Fibroblast of skin of right quadriceps (primary cell): Measurements from ENCODE around the gene CLNK.
"Not testable (repeated sequence)": the region's sequence is repeated elsewhere in the genome, so short reads cannot be mapped to it uniquely, and the experiment has no call there.

Experiments
- DNase-seq: peaks from one replicate; pipeline ENCODE4 v3.0.0-alpha.2; 2013

The CLNK gene

DNA sequence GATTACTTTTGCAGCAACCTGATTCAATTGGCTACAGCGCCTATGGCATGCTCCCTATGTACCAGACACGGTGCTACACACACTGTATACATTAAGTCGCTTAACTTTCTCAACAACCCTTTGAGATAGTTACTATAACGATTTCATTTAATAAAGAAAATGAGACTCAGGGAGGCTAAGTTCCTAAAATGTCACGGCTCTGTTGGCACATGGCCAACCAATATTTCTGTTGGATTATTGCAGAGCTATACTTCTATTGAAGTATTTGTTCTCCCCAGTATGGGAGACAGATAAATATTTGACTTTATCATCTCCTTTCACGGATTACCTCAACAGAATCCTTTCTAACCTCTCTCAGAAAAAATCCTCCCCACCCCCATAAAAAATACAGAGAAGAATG, 25.3 kb downstream of the CLNK start:
- DNase-seq, result no peak

DNA sequence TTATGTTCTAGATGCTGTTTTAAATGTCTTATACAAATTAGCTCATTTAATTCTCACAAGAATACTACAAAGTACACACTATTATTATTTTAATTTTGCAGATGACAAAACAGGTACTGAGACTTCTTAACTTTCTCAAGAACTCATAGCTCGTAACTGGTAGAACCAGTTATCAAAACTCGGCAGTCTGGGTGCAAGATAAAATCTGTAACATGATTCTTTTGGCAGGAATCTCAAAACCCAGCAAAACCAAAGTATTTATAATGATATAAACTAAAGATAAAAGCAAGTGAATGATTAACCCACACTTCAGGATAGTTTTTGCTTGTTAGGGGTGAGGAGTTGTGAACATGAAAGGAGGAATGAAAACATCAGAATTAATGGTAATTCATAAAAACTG, 27.6 kb downstream of the CLNK start:
- peak; percentile 19 for DNase-seq

- DNase-seq, result no peak
These were observed 28.1 kb downstream of the CLNK start for GRCh38 chr4:10656420-10656819.

DNA sequence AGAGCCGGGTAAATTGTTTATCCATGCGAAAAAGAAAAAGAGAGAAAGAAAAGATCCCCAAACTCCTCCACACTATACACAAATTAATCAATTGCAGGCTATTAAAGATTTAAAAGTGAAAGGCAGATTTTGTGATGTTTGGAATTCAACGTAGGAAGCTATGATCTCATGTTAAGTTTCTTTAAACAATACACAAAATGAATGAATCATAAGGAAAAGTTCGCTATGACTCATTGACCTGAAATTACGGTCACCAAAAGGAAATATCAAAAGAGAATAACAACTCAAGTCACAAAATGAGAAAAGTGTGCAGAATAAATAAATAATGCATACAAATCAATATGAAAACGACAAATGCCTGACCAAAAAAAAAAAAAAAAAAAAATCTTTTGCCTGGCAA, 28.6 kb downstream of the CLNK start:
- peak; percentile 65 for DNase-seq

DNA sequence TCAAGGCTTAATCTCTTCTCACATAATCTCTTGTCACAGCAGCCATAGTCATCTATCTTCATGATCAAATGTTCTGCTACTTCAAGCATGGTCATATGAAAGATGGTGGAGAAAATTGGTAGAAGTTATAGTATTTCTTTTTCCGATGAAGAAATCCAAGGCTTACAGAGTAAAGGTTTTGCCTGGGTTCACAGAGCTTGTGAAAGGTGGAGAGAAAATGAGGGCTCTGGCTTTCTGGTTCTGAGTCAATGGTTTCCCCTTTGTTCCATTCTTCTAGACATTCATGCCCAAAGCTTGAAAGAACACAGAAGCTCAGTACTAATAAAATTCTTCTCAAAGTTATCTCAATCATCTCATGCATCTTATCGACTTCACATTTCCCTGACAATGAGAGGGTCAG, 36.1 kb downstream of the CLNK start:
- DNase-seq, result no peak

DNA sequence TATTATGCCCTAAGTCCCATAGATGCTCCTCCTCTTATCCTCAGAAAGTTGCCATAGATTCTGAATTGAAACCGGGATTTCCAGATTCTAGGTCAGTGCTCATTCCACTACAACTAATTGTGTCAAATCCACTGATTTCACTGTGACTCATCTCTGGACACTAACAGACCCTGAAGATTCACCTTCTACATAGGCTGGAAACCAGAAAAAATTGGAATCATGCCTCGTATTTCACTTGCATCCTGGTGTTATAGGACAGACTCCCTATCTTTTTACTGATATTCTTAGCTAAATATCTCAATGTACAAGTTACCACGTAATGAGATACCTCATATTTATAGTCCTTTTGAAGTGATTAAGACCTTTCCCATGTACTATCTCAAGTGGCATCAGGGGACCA, 36.7 kb downstream of the CLNK start:
- DNase-seq, result no peak

DNA sequence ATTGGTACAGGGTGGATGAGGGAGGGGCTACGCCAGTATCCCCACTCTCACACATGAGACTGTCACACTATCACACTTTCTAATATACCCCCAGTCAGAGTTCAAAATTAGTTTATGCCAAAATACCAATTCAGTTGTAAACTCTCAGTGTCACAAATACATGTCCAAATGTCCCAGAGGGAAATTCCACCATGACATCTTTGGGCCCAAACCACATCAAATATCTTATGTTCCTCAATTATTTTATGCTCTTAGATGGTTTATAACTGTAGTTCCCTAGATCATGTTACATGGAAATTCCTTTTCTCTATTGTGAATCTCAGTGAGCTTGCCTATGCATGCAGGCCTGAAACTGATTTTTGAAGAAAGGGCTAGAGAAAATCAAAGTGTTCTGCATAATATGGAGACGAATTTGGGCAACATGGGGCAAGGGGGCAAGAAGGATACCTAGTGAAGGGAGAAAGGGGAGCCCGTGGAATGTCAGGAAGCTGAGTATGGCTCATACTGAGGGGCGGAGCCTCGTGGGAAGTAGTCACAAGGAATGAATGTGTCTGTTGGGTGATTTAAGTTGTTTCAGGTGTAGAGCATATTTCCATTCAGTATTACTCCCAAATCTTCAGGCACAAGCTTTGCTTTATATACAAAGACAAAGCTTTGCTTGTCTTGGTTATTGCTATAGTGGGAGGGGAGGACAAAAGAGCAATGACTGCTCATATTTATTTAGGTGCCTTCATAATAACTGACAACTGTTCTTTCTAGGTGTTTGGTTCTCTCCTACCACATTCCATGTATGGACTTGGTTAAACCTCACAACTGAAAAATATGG, 40.8 kb downstream of the CLNK start:
- DNase-seq, result no peak

DNA sequence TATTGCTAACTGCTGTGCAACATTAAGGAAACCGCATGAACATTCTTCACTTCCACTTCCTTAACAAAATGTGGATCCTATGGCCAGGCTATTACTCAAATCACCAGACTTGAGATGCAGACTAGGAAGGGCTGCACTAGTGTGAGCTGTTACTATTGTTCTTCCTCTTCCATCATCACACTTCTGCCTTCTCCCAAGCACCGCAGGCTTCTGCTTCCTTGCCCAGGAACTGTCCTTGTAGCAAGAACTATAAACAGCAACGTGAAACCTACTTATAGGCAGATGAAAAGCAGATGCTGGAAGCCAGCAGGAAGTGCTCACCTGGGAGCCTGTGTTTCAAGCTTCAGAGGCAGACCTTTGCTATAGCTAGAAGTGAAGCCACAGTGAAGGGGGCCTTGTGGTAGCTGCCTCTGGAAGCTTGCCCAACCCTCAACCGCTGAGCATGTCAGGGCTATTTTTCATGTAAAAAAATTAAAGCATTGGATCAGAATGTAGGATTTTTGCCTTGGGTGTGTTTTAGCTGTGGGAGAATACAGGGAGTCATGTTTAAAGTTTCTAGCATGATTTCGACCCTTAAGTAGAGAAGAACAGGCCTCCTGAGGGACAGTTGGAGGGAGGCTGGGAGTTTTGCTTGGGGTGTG, 43.9 kb downstream of the CLNK start:
- peak; percentile 66 for DNase-seq

DNA sequence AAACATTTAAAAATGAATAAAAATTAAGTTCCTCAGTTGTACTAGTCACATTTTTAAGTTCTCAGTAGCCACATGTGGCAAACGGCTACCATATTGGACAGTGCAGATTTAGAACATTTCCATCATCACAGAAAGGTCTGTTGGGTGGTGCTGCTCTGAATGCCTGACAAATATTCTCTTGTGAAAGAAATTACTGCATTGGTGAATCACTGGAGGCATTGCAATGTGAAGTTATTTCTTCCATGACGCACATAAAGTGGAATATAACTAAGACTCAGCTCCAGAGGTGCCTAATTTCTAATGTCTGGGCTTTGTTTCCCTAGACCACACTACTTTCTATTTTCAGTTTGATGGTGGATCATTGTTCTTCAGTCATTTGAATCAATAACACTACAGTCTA, 44.9 kb downstream of the CLNK start:
- peak; percentile 37 for DNase-seq

- peak; percentile 5 for DNase-seq
These were observed 45.5 kb downstream of the CLNK start for GRCh38 chr4:10639100-10639499.

- DNase-seq, result no peak
These were observed 49.5 kb downstream of the CLNK start for GRCh38 chr4:10635091-10635490.

GRCh38 chr4:10629394-10629793, 55.2 kb downstream of the CLNK start:
- DNase-seq, result no peak

DNA sequence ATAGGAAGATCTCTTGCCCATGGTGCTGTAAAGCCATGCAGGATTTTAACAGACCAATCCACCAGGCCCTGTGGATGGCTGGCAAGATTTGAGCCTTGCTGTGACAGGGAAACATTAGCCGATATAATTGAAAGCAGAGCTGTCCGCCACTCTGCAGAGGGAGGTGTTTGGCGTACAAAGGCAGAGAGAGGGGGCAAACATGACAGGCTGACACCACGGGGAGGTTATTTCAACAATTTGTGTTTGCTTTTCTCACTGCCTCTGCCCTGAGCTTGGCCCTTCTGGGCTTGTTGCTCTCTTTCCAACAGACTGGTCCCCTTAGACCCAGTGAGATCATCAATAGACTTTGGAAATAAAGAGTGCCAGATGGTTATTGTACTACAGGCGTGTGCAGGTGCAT, 59.4 kb downstream of the CLNK start:
- DNase-seq, result no peak

DNA sequence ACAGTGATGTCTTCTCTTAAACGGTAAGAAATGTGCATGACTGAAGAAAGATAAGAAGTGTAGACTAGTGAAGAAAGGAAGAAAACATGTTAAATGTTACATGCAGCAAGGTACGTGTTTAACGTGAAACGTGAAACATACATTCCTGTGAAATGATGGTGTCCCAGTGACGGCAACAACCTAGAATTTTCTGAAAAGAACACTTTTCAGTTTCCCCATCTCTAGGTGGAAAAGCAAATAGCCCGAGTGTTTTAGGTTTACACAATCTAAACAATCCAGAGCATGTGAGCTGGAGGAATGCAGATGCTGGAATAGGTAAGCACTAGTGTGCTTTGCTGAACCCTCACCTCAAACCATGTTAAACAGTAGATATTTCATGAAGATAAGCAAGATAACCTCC, 60.7 kb downstream of the CLNK start:
- DNase-seq, result no peak

GRCh38 chr4:10623241-10623640, 61.3 kb downstream of the CLNK start:
- peak; percentile 51 for DNase-seq

- DNase-seq, result no peak
These were observed 61.8 kb downstream of the CLNK start for GRCh38 chr4:10622728-10623127.

DNA sequence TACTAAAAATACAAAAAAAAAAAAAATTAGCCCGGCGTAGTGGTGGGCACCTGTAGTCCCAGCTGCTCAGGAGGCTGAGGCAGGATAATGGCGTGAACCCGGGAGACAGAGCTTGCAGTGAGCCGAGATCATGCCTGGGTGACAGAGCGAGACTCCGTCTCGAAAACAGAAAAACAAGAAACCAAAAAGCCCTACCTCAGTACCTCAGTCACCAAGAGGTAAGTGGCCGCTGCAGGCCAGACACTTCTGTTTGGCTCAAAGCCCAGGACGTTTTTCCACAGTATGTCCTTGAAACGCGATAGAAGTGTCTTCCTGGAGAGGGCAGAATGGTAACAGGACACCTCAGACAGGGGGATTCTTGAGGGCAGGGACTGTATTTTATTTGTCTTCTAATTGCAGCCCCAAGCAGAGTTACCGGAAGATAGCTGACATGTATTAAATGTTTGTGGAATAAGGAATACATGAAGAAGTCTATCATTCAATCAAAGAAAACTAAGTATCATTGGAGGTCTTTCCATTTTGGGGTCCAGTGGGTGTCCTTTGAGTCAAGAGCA, 63.6 kb downstream of the CLNK start:
- no peak for DNase-seq

GRCh38 chr4:10619855-10620254, 64.7 kb downstream of the CLNK start:
- DNase-seq, result no peak

GRCh38 chr4:10619220-10619619, 65.3 kb downstream of the CLNK start:
- DNase-seq, result peak; percentile 66

GRCh38 chr4:10614926-10615325, 69.6 kb downstream of the CLNK start:
- not testable (repeated sequence) for DNase-seq

DNA sequence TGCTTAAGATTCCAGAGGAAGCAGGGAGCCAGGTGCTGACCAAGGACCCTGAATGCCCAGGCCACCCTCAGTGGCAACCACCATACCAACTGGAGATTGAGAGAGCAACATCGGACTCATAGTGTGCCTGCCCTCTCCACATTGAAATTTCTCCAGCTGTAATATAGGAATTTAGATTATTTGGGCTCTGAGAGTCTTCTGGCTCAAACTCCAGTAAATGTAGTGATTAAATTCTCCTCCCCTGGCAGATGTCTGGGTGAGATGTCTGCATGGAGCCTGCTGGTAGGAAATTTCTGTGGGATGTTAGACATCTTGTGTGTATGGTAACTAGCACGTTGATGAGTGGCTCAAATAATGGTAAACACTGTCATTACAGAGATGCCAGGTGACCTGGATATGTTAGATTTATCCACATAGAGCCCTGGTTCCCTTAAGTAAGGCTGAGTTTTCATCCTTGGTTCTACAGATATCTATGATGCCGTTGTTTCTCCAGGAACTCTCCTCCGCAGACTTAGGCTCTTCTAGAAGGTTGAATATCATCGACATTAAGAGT, 70.6 kb downstream of the CLNK start:
- no peak for DNase-seq

DNA sequence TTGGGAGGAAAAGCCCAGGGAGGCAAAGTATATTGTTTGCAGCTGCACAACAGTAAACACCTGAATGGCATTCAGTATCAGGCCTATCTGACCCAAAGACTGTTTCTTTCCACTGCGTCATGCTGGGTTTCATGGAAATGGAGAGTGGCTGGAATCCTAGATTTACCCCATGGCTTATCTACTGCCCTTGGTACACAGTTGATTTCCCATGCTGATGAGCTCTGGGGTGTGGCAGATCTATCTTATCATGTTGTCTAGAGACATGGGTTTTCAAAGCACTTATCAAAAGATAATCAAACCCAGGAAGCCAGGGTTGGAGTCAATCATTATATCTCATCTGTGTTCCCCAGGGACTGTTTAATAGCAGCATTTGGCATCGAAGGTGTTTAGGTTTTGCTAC, 72.1 kb downstream of the CLNK start:
- DNase-seq, result no peak

- DNase-seq, result peak; percentile 95
These were observed 72.9 kb downstream of the CLNK start for GRCh38 chr4:10611673-10612072.
